Immature natural killer cell (primary cell): ENCODE results near the gene PTPRT. TPM values are rescaled to one million over a fixed set of nuclear protein-coding genes. Genes with fewer than 3 reads are reported as not detected.

ENCODE experiments used
- DNase-seq, 3 donors: peaks; one replicate each; pipeline ENCODE4 v3.0.0; 2022; ENCODE audit warnings: mixed read lengths in 1 of 3
- H3K27ac Mint-ChIP-seq, 6 donors: one replicate each; pipeline ENCODE4 v1.8.0; 2020; ENCODE audit warnings: mixed read lengths in 6 of 6, mild to moderate bottlenecking in 5 of 6, inconsistent platforms in 4 of 6, moderate library complexity in 3 of 6
- H3K27me3 Mint-ChIP-seq, 3 donors: one replicate each; pipeline ENCODE4 v1.8.0; 2020 to 2021; ENCODE audit warnings: low read depth in 3 of 3, mild to moderate bottlenecking in 3 of 3, mixed read lengths in 3 of 3, moderate library complexity in 3 of 3, inconsistent platforms in 1 of 3
- H3K36me3 Mint-ChIP-seq, 3 donors: one replicate each; pipeline ENCODE4 v1.8.0; 2020; ENCODE audit warnings: mixed read lengths in 3 of 3, inconsistent platforms in 2 of 3, mild to moderate bottlenecking in 2 of 3
- H3K4me1 Mint-ChIP-seq, 2 donors: one replicate each; pipeline ENCODE4 v1.8.0; 2020; ENCODE audit warnings: inconsistent platforms in 2 of 2, mild to moderate bottlenecking in 2 of 2, mixed read lengths in 2 of 2, moderate library complexity in 1 of 2
- H3K4me3 Mint-ChIP-seq, 5 donors: one replicate each; pipeline ENCODE4 v1.8.0; 2020; ENCODE audit warnings: mild to moderate bottlenecking in 5 of 5, mixed read lengths in 5 of 5, inconsistent platforms in 3 of 5, moderate library complexity in 3 of 5
- H3K9me3 Mint-ChIP-seq, 6 donors: one replicate each; pipeline ENCODE4 v1.8.0; 2020; ENCODE audit warnings: mild to moderate bottlenecking in 6 of 6, mixed read lengths in 6 of 6, inconsistent platforms in 4 of 6, moderate library complexity in 3 of 6
- polyA plus RNA-seq, 3 donors: library from polyadenylated mRNA; unstranded; fragments of 300-500 nt; fragmentation: Illumina TruSeq; gene quantifications; one replicate each; pipeline ENCODE4 v1.2.3, GENCODE V29; 2021

The PTPRT gene
- polyA plus RNA-seq, 3 donors from 2014 or later, result not detected

DNA sequence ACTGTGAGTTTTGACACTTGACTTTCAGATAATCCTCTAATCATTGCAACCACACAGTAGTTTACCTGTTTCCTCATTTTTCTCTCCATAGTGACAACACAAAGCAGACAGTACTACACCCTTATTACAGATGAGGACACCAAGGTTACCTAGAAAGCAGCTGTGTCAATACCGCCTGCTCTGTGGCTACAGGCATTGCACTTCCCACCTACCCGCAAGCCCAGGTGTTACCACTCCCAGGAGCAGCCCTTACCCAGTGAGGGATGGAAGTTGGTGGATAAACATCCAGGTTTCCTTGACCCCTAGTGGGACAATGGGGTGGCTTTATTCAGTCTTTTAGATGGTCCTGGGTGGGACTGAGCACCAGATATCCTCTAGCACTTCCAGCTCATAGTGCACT lies 503.6 kb downstream of the PTPRT start:
- H3K4me3 Mint-ChIP-seq, result no peak overlapping the region
- no peaks in the 10 kb centered on the region for H3K27me3 Mint-ChIP-seq
- H3K27ac Mint-ChIP-seq, result no peak overlapping the region
- DNase-seq, result no peak
- peaks cover 0 to 14% (median 5%) of the 10 kb centered on the region in 6 donors for H3K9me3 Mint-ChIP-seq
- H3K36me3 Mint-ChIP-seq, result no peaks in the 10 kb centered on the region
- no peaks in the 10 kb centered on the region for H3K4me1 Mint-ChIP-seq

DNA sequence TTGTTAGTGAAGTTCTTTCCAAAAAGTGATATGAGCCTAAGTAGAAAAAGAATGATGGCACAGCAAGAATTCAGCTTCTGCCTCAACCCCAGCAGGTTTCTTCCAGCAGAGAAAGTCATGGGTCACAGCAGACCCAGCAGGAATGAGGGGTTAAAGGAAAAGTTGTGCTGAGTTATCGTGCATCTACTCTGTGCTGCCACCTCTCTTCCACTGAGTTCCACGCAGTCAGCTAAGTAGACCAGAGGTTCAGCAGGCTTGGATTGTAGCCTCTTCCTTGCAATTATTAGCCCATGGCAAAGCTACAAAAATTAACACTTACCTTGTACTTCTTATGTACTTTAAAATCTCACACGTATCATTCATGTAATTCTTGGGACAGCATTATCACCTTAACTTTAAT lies 510.8 kb downstream of the PTPRT start:
- Mint-ChIP-seq H3K9me3 (peaks cover 0 to 6% (median 1%) of the 10 kb centered on the region in 6 donors), H3K4me1 (no peaks in the 10 kb centered on the region), H3K27me3 (peaks cover 0 to 2% (median 0%) of the 10 kb centered on the region in 3 donors), H3K4me3 (no peak overlapping the region), H3K36me3 (no peaks in the 10 kb centered on the region), H3K27ac (no peak overlapping the region)
- DNase-seq, result no peak

GRCh38 chr20:42656130-42656529 lies 533.6 kb downstream of the PTPRT start:
- no peak overlapping the region for H3K27ac Mint-ChIP-seq
- H3K9me3 Mint-ChIP-seq, result peaks cover 0 to 7% (median 2%) of the 10 kb centered on the region in 6 donors
- H3K27me3 Mint-ChIP-seq, result peaks cover 0 to 2% (median 1%) of the 10 kb centered on the region in 3 donors
- H3K4me1 Mint-ChIP-seq, result no peaks in the 10 kb centered on the region
- no peaks in the 10 kb centered on the region for H3K36me3 Mint-ChIP-seq
- no peak overlapping the region for H3K4me3 Mint-ChIP-seq
- DNase-seq, result no peak

DNA sequence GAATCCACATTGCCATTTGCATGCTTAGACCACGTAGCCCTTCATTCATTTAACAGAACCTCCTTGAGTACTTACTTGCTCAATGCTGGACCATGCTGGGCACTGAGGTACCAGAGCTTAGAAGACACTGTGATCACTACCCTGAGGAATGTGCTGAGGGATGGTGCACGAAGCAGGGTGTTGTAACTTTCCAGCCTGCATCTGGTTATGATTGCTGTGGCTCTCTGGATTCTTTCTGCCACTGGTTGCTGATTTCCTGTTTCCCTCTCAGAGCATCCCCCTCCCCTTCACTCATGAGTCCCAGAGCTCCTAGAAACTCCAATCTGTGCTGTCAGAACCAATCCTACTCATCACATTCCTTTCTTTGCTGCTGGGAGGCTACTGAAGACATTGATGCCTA lies 537.4 kb downstream of the PTPRT start:
- peaks cover 1 to 10% (median 6%) of the 10 kb centered on the region in 6 donors for H3K9me3 Mint-ChIP-seq
- H3K4me3 Mint-ChIP-seq, result no peak overlapping the region
- H3K4me1 Mint-ChIP-seq, result no peaks in the 10 kb centered on the region
- DNase-seq, result no peak
- no peak overlapping the region for H3K27ac Mint-ChIP-seq
- H3K36me3 Mint-ChIP-seq, result no peaks in the 10 kb centered on the region
- H3K27me3 Mint-ChIP-seq, result peaks cover 0 to 3% (median 1%) of the 10 kb centered on the region in 3 donors

DNA sequence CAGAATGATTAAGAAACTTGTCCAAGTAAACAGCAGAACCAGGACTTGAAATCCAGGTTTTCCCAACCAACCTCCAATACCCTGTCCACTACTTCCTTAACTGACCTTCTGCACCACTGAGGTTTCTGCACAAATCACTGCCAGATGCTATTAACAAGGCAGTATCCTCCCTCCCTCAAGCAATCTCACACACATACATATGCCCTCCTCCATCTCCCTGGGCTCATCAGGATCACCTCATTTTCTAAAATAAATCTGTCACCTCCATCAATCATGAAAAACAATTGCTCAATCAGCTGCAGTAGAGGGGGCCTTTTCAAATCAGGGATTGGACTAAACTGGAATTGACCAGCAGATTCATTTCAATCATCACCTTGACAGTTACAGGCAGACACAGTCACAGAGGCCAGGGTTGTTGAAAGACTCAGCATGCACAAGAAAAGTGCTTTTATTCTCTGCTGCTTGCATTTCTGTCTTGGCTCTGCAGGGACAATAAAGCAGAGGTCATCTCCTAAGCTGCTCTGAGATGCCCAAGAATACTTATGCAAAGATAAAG lies 539.4 kb downstream of the PTPRT start:
- peaks cover 1 to 16% (median 7%) of the 10 kb centered on the region in 6 donors for H3K9me3 Mint-ChIP-seq
- peaks cover 0 to 1% (median 1%) of the 10 kb centered on the region in 3 donors for H3K27me3 Mint-ChIP-seq
- DNase-seq, result no peak
- no peak overlapping the region for H3K4me3 Mint-ChIP-seq
- no peaks in the 10 kb centered on the region for H3K4me1 Mint-ChIP-seq
- no peak overlapping the region for H3K27ac Mint-ChIP-seq
- no peaks in the 10 kb centered on the region for H3K36me3 Mint-ChIP-seq

DNA sequence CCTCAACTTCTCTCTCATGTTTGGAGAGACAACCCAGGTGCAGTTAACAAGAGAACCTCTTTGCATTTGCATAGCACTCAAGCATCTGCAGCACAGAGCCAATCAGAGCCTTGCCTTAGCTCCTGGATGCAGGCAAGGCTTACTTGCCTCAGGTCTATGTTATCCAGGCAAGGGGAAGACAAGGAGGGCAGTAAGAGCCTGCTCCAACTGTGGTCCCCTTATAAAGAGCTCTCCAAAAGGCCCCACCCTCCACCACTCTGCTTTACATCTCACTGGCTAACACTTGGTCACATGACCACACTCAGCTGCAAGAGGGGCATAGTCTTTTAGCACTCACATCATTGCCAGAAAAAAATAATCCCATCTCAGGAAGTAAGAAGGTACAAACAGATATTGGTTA lies 540.0 kb downstream of the PTPRT start:
- Mint-ChIP-seq H3K27me3 (peaks cover 0 to 1% (median 1%) of the 10 kb centered on the region in 3 donors), H3K4me3 (no peak overlapping the region), H3K27ac (no peak overlapping the region), H3K36me3 (no peaks in the 10 kb centered on the region), H3K4me1 (no peaks in the 10 kb centered on the region), H3K9me3 (peaks cover 1 to 17% (median 7%) of the 10 kb centered on the region in 6 donors)
- no peak for DNase-seq

GRCh38 chr20:42646250-42646649 lies 543.5 kb downstream of the PTPRT start:
- H3K4me1 Mint-ChIP-seq, result no peaks in the 10 kb centered on the region
- peaks cover 0 to 17% (median 8%) of the 10 kb centered on the region in 6 donors for H3K9me3 Mint-ChIP-seq
- no peak overlapping the region for H3K27ac Mint-ChIP-seq
- H3K36me3 Mint-ChIP-seq, result no peaks in the 10 kb centered on the region
- H3K4me3 Mint-ChIP-seq, result no peak overlapping the region
- no peak for DNase-seq
- H3K27me3 Mint-ChIP-seq, result peaks cover 0 to 1% (median 1%) of the 10 kb centered on the region in 3 donors

GRCh38 chr20:42641886-42642285 lies 547.8 kb downstream of the PTPRT start:
- Mint-ChIP-seq H3K9me3 (peaks cover 0 to 8% (median 3%) of the 10 kb centered on the region in 6 donors), H3K4me3 (no peak overlapping the region), H3K27me3 (no peaks in the 10 kb centered on the region), H3K36me3 (no peaks in the 10 kb centered on the region), H3K27ac (no peak overlapping the region), H3K4me1 (no peaks in the 10 kb centered on the region)
- no peak for DNase-seq

DNA sequence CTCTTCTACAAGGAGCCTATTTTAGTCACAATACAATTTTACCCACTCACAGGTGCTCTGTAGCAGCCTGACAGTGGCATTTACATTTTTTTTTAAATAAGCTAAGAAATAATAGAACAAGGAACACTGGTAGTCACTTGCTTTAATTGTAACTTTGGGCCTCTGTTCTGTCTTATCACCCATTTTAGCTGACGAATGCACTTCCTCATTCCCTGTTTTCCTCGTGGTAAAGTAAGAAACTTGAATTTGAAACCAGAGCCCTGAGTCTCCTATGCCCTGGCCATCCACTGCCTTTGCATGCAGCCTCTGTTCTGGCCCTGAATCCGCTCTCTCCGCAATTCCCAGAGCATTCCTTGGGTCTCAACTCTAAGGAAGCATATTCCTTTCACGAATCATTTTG lies 550.6 kb downstream of the PTPRT start:
- Mint-ChIP-seq H3K9me3 (peaks cover 0 to 5% (median under 1%) of the 10 kb centered on the region in 6 donors), H3K27me3 (no peaks in the 10 kb centered on the region), H3K27ac (no peak overlapping the region), H3K4me1 (no peaks in the 10 kb centered on the region), H3K36me3 (no peaks in the 10 kb centered on the region), H3K4me3 (no peak overlapping the region)
- no peak for DNase-seq

DNA sequence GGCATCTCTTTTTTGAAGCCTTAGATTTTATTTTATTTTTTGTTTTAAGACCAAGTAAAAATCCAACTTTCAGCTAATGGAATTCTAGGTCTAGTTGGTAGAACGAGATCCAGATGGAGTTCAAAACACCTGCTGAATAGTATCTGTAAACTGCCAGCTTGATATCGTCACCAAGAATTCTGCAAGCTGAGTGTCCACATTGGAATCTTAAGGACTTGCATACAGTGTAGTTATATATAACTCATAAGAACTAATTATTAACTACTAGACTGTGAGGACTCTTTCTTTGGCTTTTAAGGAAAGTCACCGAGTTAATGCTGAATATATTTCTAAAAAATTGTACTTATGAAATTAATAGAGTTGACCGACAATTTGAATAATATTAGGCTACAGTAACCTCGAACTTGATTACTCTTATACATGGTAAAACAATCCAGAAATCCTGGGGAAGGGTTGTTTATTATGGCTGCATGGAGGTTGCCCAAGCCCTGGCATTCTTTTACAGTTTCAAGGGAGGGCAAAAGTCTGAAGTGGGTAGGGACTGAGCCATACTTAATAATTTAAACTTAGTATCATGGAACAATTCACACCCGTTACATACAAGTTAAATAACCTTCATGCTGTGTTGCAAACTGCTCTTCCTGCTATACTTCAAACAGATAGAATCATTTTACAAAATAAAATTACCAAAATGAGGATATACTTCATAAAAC lies 553.9 kb downstream of the PTPRT start:
- Mint-ChIP-seq H3K27ac (no peak overlapping the region), H3K4me3 (no peak overlapping the region), H3K9me3 (peaks cover 0 to 4% (median under 1%) of the 10 kb centered on the region in 6 donors), H3K27me3 (no peaks in the 10 kb centered on the region), H3K4me1 (no peaks in the 10 kb centered on the region), H3K36me3 (no peaks in the 10 kb centered on the region)
- DNase-seq, result no peak

DNA sequence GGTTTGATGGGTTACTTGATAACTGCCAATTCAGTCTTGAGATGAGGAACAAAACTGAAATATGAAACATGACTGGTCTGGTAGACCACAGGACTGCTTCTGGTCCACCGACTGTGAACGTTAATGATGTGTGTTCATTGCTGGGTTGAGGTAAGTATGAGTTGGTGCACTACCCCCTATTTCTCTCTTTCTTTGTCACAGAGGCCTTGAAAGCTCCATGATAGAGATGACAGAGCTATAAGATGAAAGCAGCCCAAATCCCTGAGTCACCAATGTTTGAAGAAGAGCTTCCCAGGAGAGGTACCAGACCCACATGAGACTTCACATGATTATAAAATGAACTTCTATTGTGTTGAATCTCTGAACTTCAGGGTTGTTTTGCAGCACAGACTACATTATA lies 555.5 kb downstream of the PTPRT start:
- DNase-seq, result no peak
- H3K4me3 Mint-ChIP-seq, result no peak overlapping the region
- H3K9me3 Mint-ChIP-seq, result peaks cover 0 to 3% (median 1%) of the 10 kb centered on the region in 6 donors
- no peaks in the 10 kb centered on the region for H3K36me3 Mint-ChIP-seq
- no peaks in the 10 kb centered on the region for H3K4me1 Mint-ChIP-seq
- no peaks in the 10 kb centered on the region for H3K27me3 Mint-ChIP-seq
- no peak overlapping the region for H3K27ac Mint-ChIP-seq

DNA sequence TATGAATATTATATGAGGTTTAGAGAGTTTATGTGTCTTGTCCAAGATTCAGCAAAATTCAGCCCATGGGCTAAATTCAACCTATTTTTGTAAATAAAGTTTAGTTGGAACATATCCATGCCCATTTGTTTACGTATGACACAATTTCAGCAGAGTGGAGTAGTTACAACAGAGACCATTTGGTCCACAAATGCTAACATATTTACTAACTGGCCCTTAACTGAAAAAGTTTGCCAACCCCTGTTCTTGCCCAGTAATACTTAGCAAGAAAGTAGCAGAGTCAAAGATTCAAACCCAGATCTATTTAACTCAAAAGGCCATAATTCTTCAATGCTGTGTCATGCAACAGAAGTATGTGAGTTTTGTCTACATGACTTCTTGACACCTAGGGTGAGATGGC lies 561.0 kb downstream of the PTPRT start:
- H3K27ac Mint-ChIP-seq, result no peak overlapping the region
- no peak for DNase-seq
- H3K36me3 Mint-ChIP-seq, result no peaks in the 10 kb centered on the region

GRCh38 chr20:42613076-42613475 lies 576.6 kb downstream of the PTPRT start:
- no peak overlapping the region for H3K4me3 Mint-ChIP-seq
- peaks cover 0 to 2% (median 0%) of the 10 kb centered on the region in 3 donors for H3K27me3 Mint-ChIP-seq
- H3K36me3 Mint-ChIP-seq, result no peaks in the 10 kb centered on the region
- no peaks in the 10 kb centered on the region for H3K4me1 Mint-ChIP-seq
- H3K27ac Mint-ChIP-seq, result no peak overlapping the region
- H3K9me3 Mint-ChIP-seq, result peaks cover 0 to 13% (median 8%) of the 10 kb centered on the region in 6 donors
- DNase-seq, result no peak

More for the DNA sequence above, 561.0 kb downstream of the PTPRT start:
- Mint-ChIP-seq H3K4me3 (no peak overlapping the region), H3K27me3 (peaks cover 1 to 2% (median 2%) of the 10 kb centered on the region in 3 donors), H3K9me3 (peaks cover 1 to 9% (median 6%) of the 10 kb centered on the region in 6 donors), H3K4me1 (no peaks in the 10 kb centered on the region)

DNA sequence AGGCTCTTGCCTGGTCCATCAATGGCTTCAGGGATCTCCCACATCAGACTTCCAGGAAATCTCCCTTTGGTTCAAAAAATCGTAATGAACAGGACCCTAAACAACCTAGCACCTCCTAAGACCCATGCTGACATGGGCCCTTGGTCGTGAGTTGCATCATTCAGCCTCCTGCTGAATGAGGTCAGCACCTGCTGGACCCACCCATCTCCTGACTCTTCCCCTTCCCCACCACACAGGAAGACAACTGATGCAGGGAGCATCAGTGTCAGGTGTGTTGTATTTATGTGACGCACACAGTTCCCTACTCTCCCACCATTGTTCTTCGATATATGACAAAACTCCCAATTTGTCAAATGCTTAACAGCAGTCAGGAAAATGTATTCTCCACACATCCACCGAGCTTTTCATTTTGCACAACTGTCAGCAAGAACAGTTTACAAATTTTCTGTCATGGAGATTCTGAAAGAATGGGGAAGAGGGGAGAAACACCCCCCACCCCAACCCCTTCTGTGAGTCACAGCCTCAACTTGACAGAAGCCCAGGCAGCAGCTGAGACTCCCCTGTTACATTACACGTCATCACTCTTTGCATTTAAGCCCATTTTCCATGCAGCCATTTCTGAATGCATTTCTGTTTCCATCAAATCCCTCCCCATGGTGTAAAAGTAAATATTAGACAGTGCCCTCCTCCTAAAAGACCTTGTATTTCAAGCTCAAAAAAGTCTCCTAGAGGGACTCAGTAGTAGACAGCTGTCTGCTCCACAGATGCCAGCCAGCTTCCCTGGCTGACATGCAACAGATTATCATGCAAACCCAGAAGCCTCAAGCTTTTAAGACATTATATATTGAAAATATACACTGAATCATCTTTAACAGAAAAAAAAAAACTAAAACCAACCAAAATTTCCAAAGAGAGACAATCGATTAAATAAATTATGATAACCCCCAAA lies 577.5 kb downstream of the PTPRT start:
- Mint-ChIP-seq H3K9me3 (peaks cover 2 to 13% (median 8%) of the 10 kb centered on the region in 6 donors), H3K27me3 (peaks cover 0 to 2% (median 0%) of the 10 kb centered on the region in 3 donors), H3K4me3 (no peak overlapping the region), H3K27ac (no peak overlapping the region), H3K4me1 (no peaks in the 10 kb centered on the region), H3K36me3 (no peaks in the 10 kb centered on the region)
- DNase-seq, result no peak
